Activated CD4-positive, alpha-beta T cell treated with anti-CD3 and anti-CD28 coated beads for 36 hours (primary cell): Measurements from ENCODE around the gene DTNB. TPM values are rescaled to one million over a fixed set of nuclear protein-coding genes. Genes with fewer than 3 reads are reported as not detected.

ENCODE experiments used
- ATAC-seq: fragments of 200-7000 bp; cut with Tn5 transposase; one replicate; pipeline ENCODE4 v1.10.0; 2021; ENCODE audit warnings: mild to moderate bottlenecking, moderate library complexity
- CTCF ChIA-PET: fragments of 350-600 bp; sonication (Branson Sonifier 250); formaldehyde crosslinking; loops from one replicate; lab custom pipeline; 2021; ENCODE audit warnings: antibody characterized with exemption; lab: Charles Lee
- POLR2A ChIA-PET: fragments of 350-600 bp; sonication (Branson Sonifier 250); formaldehyde crosslinking; loops from one replicate; lab custom pipeline; 2021; ENCODE audit warnings: antibody characterized with exemption, inconsistent platforms; lab: Charles Lee
- DNase-seq: peaks from one replicate; pipeline ENCODE4 v3.0.0-alpha.2; 2020
- H3K27ac Mint-ChIP-seq: one replicate; pipeline ENCODE4 v1.8.0; 2021; ENCODE audit warnings: mixed read lengths
- H3K27me3 Mint-ChIP-seq: one replicate; pipeline ENCODE4 v1.8.0; 2021; ENCODE audit warnings: mixed read lengths
- H3K36me3 Mint-ChIP-seq: one replicate; pipeline ENCODE4 v1.8.0; 2021; ENCODE audit warnings: low read depth, mixed read lengths
- H3K4me1 Mint-ChIP-seq: one replicate; pipeline ENCODE4 v1.8.0; 2021; ENCODE audit warnings: mixed read lengths
- H3K4me3 Mint-ChIP-seq: one replicate; pipeline ENCODE4 v1.8.0; 2021; ENCODE audit warnings: mild to moderate bottlenecking, moderate library complexity, mixed read lengths
- H3K9me3 Mint-ChIP-seq: one replicate; pipeline ENCODE4 v1.8.0; 2021; ENCODE audit warnings: low read depth, mixed read lengths
- intact Hi-C, 2 experiments: fragments of 100-400 bp; cut with DNase I in 1 of 2; cut with micrococcal nuclease in 1 of 2; formaldehyde crosslinking; loops; one replicate each; pipeline versions ENCODE4 v1.14.2 to v1.15.1; 2022 to 2024; cut with DNase I, micrococcal nuclease
- total RNA-seq, 2 experiments: library from RNA; stranded (reverse); gene quantifications; one replicate each; pipeline ENCODE4 v1.2.3, GENCODE V29; 2021

DTNB gene
- total RNA-seq, 2 experiments from 2014 or later: 17.1 to 33.5 TPM

DNA sequence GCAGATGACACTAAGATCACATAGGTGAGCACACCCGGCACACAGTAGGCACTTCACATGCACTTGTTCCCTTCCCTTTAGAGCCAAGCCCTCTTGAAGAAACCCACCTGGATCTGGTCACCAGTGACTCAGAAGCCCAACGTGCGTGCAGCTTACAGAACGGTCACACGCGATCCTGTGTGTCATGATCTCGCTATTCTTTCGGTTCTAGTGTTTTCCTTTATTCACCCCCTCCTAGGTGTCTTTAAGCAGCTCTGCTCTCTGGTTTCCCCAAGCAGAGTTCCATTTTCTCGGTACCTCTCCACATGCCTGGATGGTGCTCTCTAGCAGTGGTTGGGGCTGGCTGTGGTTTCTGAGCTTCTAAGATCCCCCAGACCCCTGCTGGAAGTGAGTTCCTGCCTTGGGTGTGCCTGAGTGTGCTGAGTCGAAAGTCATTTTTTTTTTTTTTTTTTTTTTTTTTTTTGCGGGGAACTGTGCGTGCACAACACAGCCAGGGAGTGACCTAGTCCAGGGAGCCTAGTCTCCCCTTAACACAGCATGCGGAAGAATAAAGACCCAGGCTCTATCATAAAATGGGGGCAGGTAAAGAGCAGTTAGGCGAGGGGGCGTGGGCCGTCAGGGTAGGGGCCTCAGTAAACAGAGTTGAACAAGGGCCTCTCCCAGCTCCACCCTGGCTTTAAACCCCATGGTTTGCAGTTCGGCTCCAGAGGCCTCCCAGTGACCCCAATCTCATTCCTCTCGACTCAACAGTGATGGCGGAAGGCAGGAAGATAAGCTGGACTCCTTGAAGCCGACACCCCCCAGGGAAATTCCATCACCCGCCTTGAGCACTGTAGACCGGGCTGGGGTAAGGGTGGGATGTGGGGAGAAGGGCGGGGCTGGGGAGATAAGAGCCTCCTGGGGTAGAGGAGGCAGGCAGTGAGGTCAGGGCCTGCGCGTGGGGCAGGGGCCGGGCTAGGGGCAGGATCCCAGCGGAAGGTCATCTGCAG, 301.8 kb downstream of the DTNB start:
- peak; percentile 63 for ATAC-seq
- Mint-ChIP-seq H3K4me3 (no peak overlapping the region), H3K27ac (no peak overlapping the region), H3K9me3 (no peaks in the 10 kb centered on the region), H3K27me3 (no peaks in the 10 kb centered on the region), H3K36me3 (no peaks in the 10 kb centered on the region), H3K4me1 (peaks cover 15% of the 10 kb centered on the region)
- CTCF ChIA-PET: interaction anchor here (7.9 kb wide), 1 partner anchor 8 kb away, joined by 105 read pairs; no protein-coding TSS in a partner anchor
- intact Hi-C loops: no loop called here
- peak; percentile 24 for DNase-seq
- POLR2A ChIA-PET: no interaction called here

GRCh38 chr2:25369876-25370275, 303.5 kb downstream of the DTNB start:
- Mint-ChIP-seq H3K4me1 (peaks cover 7% of the 10 kb centered on the region), H3K4me3 (no peak overlapping the region), H3K27ac (no peak overlapping the region), H3K27me3 (no peaks in the 10 kb centered on the region), H3K9me3 (no peaks in the 10 kb centered on the region), H3K36me3 (no peaks in the 10 kb centered on the region)
- intact Hi-C loops: loop anchor here in 1 of 2 experiments (10.0 kb wide), 1 partner anchor 505 kb away; the partner anchor contains the start of gene ASXL2
- ATAC-seq (no peak), DNase-seq (no peak)
- ChIA-PET POLR2A (no interaction called here), CTCF (interaction anchor here (0.7 to 7.9 kb wide), 2 partner anchors 6 to 164 kb away, joined by 3 to 105 read pairs; no protein-coding TSS in a partner anchor)

GRCh38 chr2:25369439-25369838, 303.9 kb downstream of the DTNB start:
- no peaks in the 10 kb centered on the region for H3K27me3 Mint-ChIP-seq
- no peak overlapping the region for H3K4me3 Mint-ChIP-seq

DNA sequence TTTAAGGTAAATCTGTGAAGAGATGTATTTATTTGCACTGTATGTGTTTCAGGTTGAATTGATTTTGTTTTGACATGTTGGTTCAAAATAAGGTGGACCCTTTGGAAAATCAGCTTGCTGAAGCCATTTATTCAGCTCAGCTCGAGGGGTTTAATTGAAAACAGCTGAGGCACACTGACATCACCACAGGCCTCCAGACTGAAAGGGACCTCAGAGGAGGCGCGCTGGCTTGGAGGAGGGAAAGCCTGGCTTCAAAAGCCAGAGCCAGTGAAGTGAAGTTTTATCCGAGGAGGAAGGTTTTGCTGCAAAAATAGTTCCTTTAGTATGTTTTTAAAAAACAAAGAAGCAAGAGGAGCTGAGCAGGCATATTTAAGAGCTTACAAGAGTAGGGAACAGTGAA, 304.7 kb downstream of the DTNB start:
- Mint-ChIP-seq H3K4me1 (peaks cover 9% of the 10 kb centered on the region), H3K27ac (no peak overlapping the region), H3K27me3 (no peaks in the 10 kb centered on the region), H3K36me3 (no peaks in the 10 kb centered on the region), H3K9me3 (no peaks in the 10 kb centered on the region), H3K4me3 (no peak overlapping the region)
- intact Hi-C loops: loop anchor here in 1 of 2 experiments (10.0 kb wide), 1 partner anchor 506 kb away; the partner anchor contains the start of gene ASXL2
- ATAC-seq: no peak
- peak; percentile 1 for DNase-seq
- ChIA-PET POLR2A (no interaction called here), CTCF (interaction anchor here (0.6 to 1.1 kb wide), 2 partner anchors 7 to 20 kb away, joined by 3 to 4 read pairs; no protein-coding TSS in a partner anchor)

More at GRCh38 chr2:25369439-25369838, 303.9 kb downstream of the DTNB start:
- ATAC-seq: no peak
- H3K9me3 Mint-ChIP-seq: no peaks in the 10 kb centered on the region
- ChIA-PET CTCF (no interaction called here), POLR2A (no interaction called here)
- no peak overlapping the region for H3K27ac Mint-ChIP-seq
- intact Hi-C loops: loop anchor here in 1 of 2 experiments (10.0 kb wide), 1 partner anchor 505 kb away; the partner anchor contains the start of gene ASXL2
- DNase-seq: no peak
- H3K36me3 Mint-ChIP-seq: no peaks in the 10 kb centered on the region
- peaks cover 7% of the 10 kb centered on the region for H3K4me1 Mint-ChIP-seq

GRCh38 chr2:25367296-25367695, 306.1 kb downstream of the DTNB start:
- Mint-ChIP-seq H3K9me3 (no peaks in the 10 kb centered on the region), H3K36me3 (no peaks in the 10 kb centered on the region), H3K4me1 (peaks cover 19% of the 10 kb centered on the region), H3K27me3 (no peaks in the 10 kb centered on the region), H3K27ac (no peak overlapping the region), H3K4me3 (no peak overlapping the region)
- POLR2A ChIA-PET: no interaction called here
- DNase-seq (no peak), ATAC-seq (no peak)
- CTCF ChIA-PET: interaction anchor here (0.5 kb wide), 1 partner anchor 54 kb away, joined by 3 read pairs; no protein-coding TSS in a partner anchor
- intact Hi-C loops: loop anchor here in 1 of 2 experiments (10.0 kb wide), 1 partner anchor 508 kb away; the partner anchor contains the start of gene ASXL2

GRCh38 chr2:25366629-25367028, 306.7 kb downstream of the DTNB start:
- no peak for ATAC-seq
- H3K27me3 Mint-ChIP-seq: no peaks in the 10 kb centered on the region
- H3K36me3 Mint-ChIP-seq: no peaks in the 10 kb centered on the region
- no peaks in the 10 kb centered on the region for H3K9me3 Mint-ChIP-seq
- no peak overlapping the region for H3K27ac Mint-ChIP-seq
- no peak overlapping the region for H3K4me3 Mint-ChIP-seq
- intact Hi-C loops: loop anchor here in 1 of 2 experiments (10.0 kb wide), 1 partner anchor 508 kb away; the partner anchor contains the start of gene ASXL2
- H3K4me1 Mint-ChIP-seq: peaks cover 21% of the 10 kb centered on the region
- POLR2A ChIA-PET: interaction anchor here (0.6 kb wide), 1 partner anchor 514 kb away, joined by 3 read pairs; no protein-coding TSS in a partner anchor
- no peak for DNase-seq
- CTCF ChIA-PET: interaction anchor here (1.0 kb wide), 1 partner anchor 10 kb away, joined by 7 read pairs; no protein-coding TSS in a partner anchor

- CTCF ChIA-PET: interaction anchor here (0.6 to 4.1 kb wide), 3 partner anchors 9 to 738 kb away, joined by 3 to 105 read pairs (median 5); no protein-coding TSS in a partner anchor
- Mint-ChIP-seq H3K27ac (no peak overlapping the region), H3K4me1 (peaks cover 14% of the 10 kb centered on the region)
Observed at GRCh38 chr2:25365241-25365640, 308.1 kb downstream of the DTNB start.

DNA sequence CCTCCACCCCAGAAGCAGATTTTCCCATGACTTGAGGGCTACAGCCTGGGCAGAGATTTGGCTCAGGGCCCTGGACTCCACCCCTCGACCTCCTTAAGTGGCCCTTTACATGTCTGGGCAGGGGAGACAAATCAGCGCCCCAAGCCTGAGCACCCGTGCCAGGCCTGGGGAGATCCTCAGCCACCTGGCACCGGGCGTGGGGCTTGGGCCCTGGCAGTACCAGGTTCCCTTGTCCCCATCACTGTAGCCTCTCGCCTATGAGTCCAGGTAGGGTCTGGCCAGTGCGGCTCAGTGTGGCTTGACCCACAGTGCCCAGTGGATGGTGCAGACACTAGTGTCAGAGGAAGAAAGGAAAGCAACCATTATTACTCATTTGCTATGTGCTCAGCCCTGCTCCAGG, 309.6 kb downstream of the DTNB start:
- no peak overlapping the region for H3K4me3 Mint-ChIP-seq
- no peak for ATAC-seq

More at GRCh38 chr2:25365241-25365640, 308.1 kb downstream of the DTNB start:
- Mint-ChIP-seq H3K36me3 (no peaks in the 10 kb centered on the region), H3K27me3 (no peaks in the 10 kb centered on the region), H3K4me3 (no peak overlapping the region), H3K9me3 (no peaks in the 10 kb centered on the region)
- intact Hi-C loops: loop anchor here in 1 of 2 experiments (10.0 kb wide), 1 partner anchor 510 kb away; the partner anchor contains the start of gene ASXL2
- DNase-seq (no peak), ATAC-seq (no peak)
- POLR2A ChIA-PET: no interaction called here

DNA sequence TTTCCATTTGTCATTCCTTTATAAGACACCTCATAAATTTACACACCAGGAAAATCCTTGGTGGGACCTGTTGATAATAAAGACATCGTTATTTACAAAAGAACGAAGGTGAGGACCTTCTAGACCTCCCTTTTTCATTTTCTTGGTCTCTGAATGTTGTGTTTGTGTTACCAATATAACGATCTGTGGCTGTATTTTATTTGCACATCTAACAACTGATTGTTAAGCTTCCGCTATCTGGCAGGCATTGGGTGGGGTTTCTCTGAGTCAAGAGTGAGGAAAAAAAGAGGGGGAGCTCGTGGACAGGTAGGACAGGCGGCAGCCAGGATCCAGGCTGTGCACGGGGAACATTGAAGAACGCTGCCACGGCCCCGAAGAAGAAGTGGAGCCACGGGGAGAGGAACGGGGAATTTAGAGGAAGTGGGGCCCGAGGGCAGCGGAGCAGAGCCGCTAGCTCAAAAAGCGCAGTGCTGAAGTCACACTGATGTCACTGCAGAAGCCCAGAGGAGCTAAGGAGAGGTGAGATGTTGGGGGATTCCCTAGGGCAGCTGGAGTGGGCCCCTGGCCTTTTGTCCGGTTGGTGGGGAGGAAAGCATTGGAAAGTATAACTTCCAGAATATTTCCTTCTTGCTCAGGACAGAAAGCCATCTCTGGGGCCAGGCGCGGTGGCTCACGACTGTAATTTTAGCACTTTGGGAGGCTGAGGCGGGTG, 310.8 kb downstream of the DTNB start:
- Mint-ChIP-seq H3K27ac (peak overlapping the region; percentile 96), H3K27me3 (no peaks in the 10 kb centered on the region), H3K9me3 (no peaks in the 10 kb centered on the region), H3K4me1 (peaks cover 14% of the 10 kb centered on the region), H3K4me3 (peak overlapping the region; percentile 79), H3K36me3 (no peaks in the 10 kb centered on the region)
- ATAC-seq (peak; percentile 72), DNase-seq (peak; percentile 81)
- intact Hi-C loops: loop anchor here (1.0 to 10.0 kb wide), 10 partner anchors 14 to 512 kb away; partner anchors contain the start of gene ASXL2 (in 1 of the 2)
- ChIA-PET CTCF (interaction anchor here (0.5 to 4.1 kb wide), 45 partner anchors 11 to 474 kb away, joined by 3 to 105 read pairs (median 4); partner anchors contain the start of gene DNMT3A), POLR2A (interaction anchor here (0.5 to 1.6 kb wide), 6 partner anchors 14 to 89 kb away, joined by 3 to 10 read pairs (median 3); no protein-coding TSS in a partner anchor)

More for the DNA sequence above, 309.6 kb downstream of the DTNB start:
- Mint-ChIP-seq H3K36me3 (no peaks in the 10 kb centered on the region), H3K27me3 (no peaks in the 10 kb centered on the region), H3K4me1 (peaks cover 14% of the 10 kb centered on the region), H3K27ac (peak overlapping the region; percentile 47), H3K9me3 (no peaks in the 10 kb centered on the region)
- POLR2A ChIA-PET: no interaction called here
- intact Hi-C loops: loop anchor here (2.0 to 10.0 kb wide), 2 partner anchors 391 to 511 kb away; partner anchors contain the start of gene ASXL2 (in 1 of the 2)
- DNase-seq: no peak
- CTCF ChIA-PET: interaction anchor here (4.1 kb wide), 1 partner anchor 10 kb away, joined by 105 read pairs; no protein-coding TSS in a partner anchor

- intact Hi-C loops: loop anchor here (1.0 to 10.0 kb wide), 10 partner anchors 14 to 513 kb away; partner anchors contain the start of gene ASXL2 (in 1 of the 2)
- ATAC-seq: peak; percentile 97
- ChIA-PET POLR2A (interaction anchor here (0.5 to 1.6 kb wide), 6 partner anchors 15 to 164 kb away, joined by 3 to 10 read pairs (median 4); no protein-coding TSS in a partner anchor), CTCF (interaction anchor here (0.5 to 4.1 kb wide), 45 partner anchors 11 to 475 kb away, joined by 3 to 105 read pairs (median 4); partner anchors contain the start of gene DNMT3A)
- no peaks in the 10 kb centered on the region for H3K9me3 Mint-ChIP-seq
- H3K4me1 Mint-ChIP-seq: peaks cover 14% of the 10 kb centered on the region
- no peaks in the 10 kb centered on the region for H3K36me3 Mint-ChIP-seq
- H3K27ac Mint-ChIP-seq: peak overlapping the region; percentile 96
- H3K4me3 Mint-ChIP-seq: peak overlapping the region; percentile 79
- peak; percentile 97 for DNase-seq
- no peaks in the 10 kb centered on the region for H3K27me3 Mint-ChIP-seq
Observed at GRCh38 chr2:25362049-25362433, 311.3 kb downstream of the DTNB start.
